GM10266 (cell line): ENCODE data around the gene EN1.
A peak's percentile ranks its signal among the peaks of the same experiment; 100 is the strongest.

Experiments used
- DNase-seq: peaks from one replicate; pipeline ENCODE4 v3.0.0; 2012; ENCODE audit errors: extremely low spot score
- CTCF ChIP-seq: IDR thresholded peaks from 2 replicates; pipeline ENCODE4 v1.5.1; 2012; ENCODE audit warnings: mild to moderate bottlenecking, low read depth; ENCODE audit not compliant: control insufficient read depth, insufficient read depth; ENCODE audit errors: missing control alignments

EN1 gene

GRCh38 chr2:118851650-118852049 is 4.2 kb upstream of the EN1 start:
- DNase-seq: no peak
- TF ChIP-seq CTCF: no peak

- DNase-seq: no peak
These were observed 3.5 kb upstream of the EN1 start for GRCh38 chr2:118850901-118851415.

GRCh38 chr2:118850168-118850900 is 2.9 kb upstream of the EN1 start:
- DNase-seq: no peak
- no peak for TF ChIP-seq CTCF

More at GRCh38 chr2:118850901-118851415, 3.5 kb upstream of the EN1 start:
- no peak for TF ChIP-seq CTCF

GRCh38 chr2:118849226-118850167 is 2.0 kb upstream of the EN1 start:
- DNase-seq: no peak

GRCh38 chr2:118848381-118849225 is 1.2 kb upstream of the EN1 start:
- TF ChIP-seq CTCF: no peak
- DNase-seq: peak; percentile 35

More at GRCh38 chr2:118849226-118850167, 2.0 kb upstream of the EN1 start:
- TF ChIP-seq CTCF: no peak

- TF ChIP-seq CTCF: no peak
- no peak for DNase-seq
These were observed 319 bp upstream of the EN1 start for GRCh38 chr2:118847762-118848172.
